Left ventricle myocardium inferior (tissue), 1 donor: Measurements from ENCODE around the gene SLC38A8. TPM values are rescaled to one million over a fixed set of nuclear protein-coding genes. Genes with fewer than 3 reads are reported as not detected.

Source experiments
- DNase-seq: peaks from one replicate; pipeline ENCODE4 v3.0.0-alpha.2; 2020
- H3K27ac ChIP-seq: fragments of 200-600 bp; replicated peaks from 2 replicates; pipeline ENCODE4 v1.8.0; 2021
- H3K27me3 ChIP-seq: fragments of 200-600 bp; 2 replicates; pipeline ENCODE4 v1.8.0; 2021; ENCODE audit warnings: low read depth
- H3K36me3 ChIP-seq: fragments of 200-600 bp; 2 replicates; pipeline ENCODE4 v1.8.0; 2021
- H3K4me1 ChIP-seq: fragments of 200-600 bp; 2 replicates; pipeline ENCODE4 v1.8.0; 2021
- H3K4me3 ChIP-seq: fragments of 200-600 bp; 2 replicates; pipeline ENCODE4 v1.8.0; 2021; ENCODE audit warnings: mild to moderate bottlenecking, moderate library complexity
- H3K9me3 ChIP-seq: fragments of 200-600 bp; replicated peaks from 2 replicates; pipeline ENCODE4 v1.8.0; 2021
- CTCF ChIP-seq: fragments of 200-600 bp; IDR thresholded peaks from 2 replicates; pipeline ENCODE4 v1.8.0; 2021; ENCODE audit warnings: antibody characterized with exemption, mild to moderate bottlenecking, borderline replicate concordance
- intact Hi-C: fragments of 100-400 bp; cut with micrococcal nuclease; formaldehyde crosslinking; loops from one replicate; pipeline ENCODE4 v1.11.0; 2022
- total RNA-seq: library from RNA; stranded (reverse); fragmentation: NEBNext Ultra II Directional; extraction: Animal tissue kit (Norgen Biotek cat#: 25700); gene quantifications from one replicate; pipeline ENCODE4 v1.2.1, GENCODE V29; 2021
- donor health status: DM: no; HTN: yes; CAD: no; lungs with severe emphysema.

SLC38A8 gene
- total RNA-seq, 1 donor from 2014 or later, result not detected

- intact Hi-C loops, result no loop called here
- H3K4me1 ChIP-seq, result peaks cover 16% of the 10 kb centered on the region
- H3K36me3 ChIP-seq, result no peaks in the 10 kb centered on the region
- peaks cover 6% of the 10 kb centered on the region for H3K9me3 ChIP-seq
- no peak overlapping the region for H3K27ac ChIP-seq
- peaks cover 32% of the 10 kb centered on the region for H3K27me3 ChIP-seq
- H3K4me3 ChIP-seq, result no peak overlapping the region
- no peak for DNase-seq
- no peak for TF ChIP-seq CTCF
Measured at GRCh38 chr16:84040823-84041820, 1.5 kb downstream of the SLC38A8 start.

GRCh38 chr16:84040226-84040822 is 2.3 kb downstream of the SLC38A8 start:
- Histone ChIP-seq H3K4me3 (no peak overlapping the region), H3K36me3 (no peaks in the 10 kb centered on the region), H3K27me3 (peaks cover 32% of the 10 kb centered on the region), H3K9me3 (peaks cover 14% of the 10 kb centered on the region), H3K4me1 (peaks cover 16% of the 10 kb centered on the region), H3K27ac (no peak overlapping the region)
- TF ChIP-seq CTCF, result no peak
- no peak for DNase-seq
- intact Hi-C loops, result no loop called here

- Histone ChIP-seq H3K36me3 (no peaks in the 10 kb centered on the region), H3K9me3 (peaks cover 18% of the 10 kb centered on the region), H3K27me3 (peaks cover 32% of the 10 kb centered on the region), H3K27ac (no peak overlapping the region), H3K4me3 (no peak overlapping the region), H3K4me1 (peaks cover 16% of the 10 kb centered on the region)
- intact Hi-C loops, result no loop called here
- DNase-seq, result no peak
- no peak for TF ChIP-seq CTCF
Measured at GRCh38 chr16:84039696-84040095, 2.9 kb downstream of the SLC38A8 start.

GRCh38 chr16:84038469-84038868 is 4.1 kb downstream of the SLC38A8 start:
- peaks cover 9% of the 10 kb centered on the region for H3K4me1 ChIP-seq
- H3K27me3 ChIP-seq, result peaks cover 29% of the 10 kb centered on the region
- no peak for DNase-seq
- H3K9me3 ChIP-seq, result peaks cover 18% of the 10 kb centered on the region
- H3K36me3 ChIP-seq, result no peaks in the 10 kb centered on the region
- no peak overlapping the region for H3K27ac ChIP-seq
- no peak for TF ChIP-seq CTCF
- intact Hi-C loops, result no loop called here
- no peak overlapping the region for H3K4me3 ChIP-seq

- peaks cover 18% of the 10 kb centered on the region for H3K9me3 ChIP-seq
- no peak for DNase-seq
- H3K4me3 ChIP-seq, result no peak overlapping the region
- TF ChIP-seq CTCF, result no peak
- peaks cover 3% of the 10 kb centered on the region for H3K4me1 ChIP-seq
- no peak overlapping the region for H3K27ac ChIP-seq
- peaks cover 15% of the 10 kb centered on the region for H3K27me3 ChIP-seq
- H3K36me3 ChIP-seq, result no peaks in the 10 kb centered on the region
- intact Hi-C loops, result no loop called here
Measured at GRCh38 chr16:84036982-84037425, 5.6 kb downstream of the SLC38A8 start.
